ENCODE results near the gene ODAD4.

The ODAD4 gene

GRCh38 chr17:41973408-41973811 is 43.0 kb downstream of the ODAD4 start:
- DNase-seq: no peak

- no peak for DNase-seq
Observed at GRCh38 chr17:41974031-41974430, 43.6 kb downstream of the ODAD4 start.

DNA sequence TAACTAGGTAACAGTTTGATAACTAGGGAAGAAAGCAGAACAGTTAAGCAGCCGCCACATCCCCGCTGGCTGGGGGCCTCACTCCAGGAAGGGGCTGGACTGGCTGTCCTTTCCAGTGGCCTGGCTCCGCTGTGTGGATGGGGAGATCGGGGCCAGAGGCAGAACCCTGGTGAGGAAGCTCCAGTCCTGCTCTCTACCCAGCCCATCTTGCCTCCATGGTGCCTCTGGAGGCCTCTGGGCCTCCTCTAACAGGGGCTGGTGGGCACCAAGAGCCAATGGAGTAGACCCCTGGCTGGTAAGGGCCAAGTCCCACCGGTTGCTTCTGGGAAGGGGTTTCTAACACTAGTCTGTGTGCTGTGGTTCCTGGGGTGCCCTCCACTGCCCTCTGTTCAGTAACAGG is 44.2 kb downstream of the ODAD4 start:
- no peak for DNase-seq

- no peak for DNase-seq
Observed at GRCh38 chr17:41975099-41976083, 45.0 kb downstream of the ODAD4 start.

- DNase-seq: no peak
Observed at GRCh38 chr17:41976142-41976768, 45.8 kb downstream of the ODAD4 start.

DNA sequence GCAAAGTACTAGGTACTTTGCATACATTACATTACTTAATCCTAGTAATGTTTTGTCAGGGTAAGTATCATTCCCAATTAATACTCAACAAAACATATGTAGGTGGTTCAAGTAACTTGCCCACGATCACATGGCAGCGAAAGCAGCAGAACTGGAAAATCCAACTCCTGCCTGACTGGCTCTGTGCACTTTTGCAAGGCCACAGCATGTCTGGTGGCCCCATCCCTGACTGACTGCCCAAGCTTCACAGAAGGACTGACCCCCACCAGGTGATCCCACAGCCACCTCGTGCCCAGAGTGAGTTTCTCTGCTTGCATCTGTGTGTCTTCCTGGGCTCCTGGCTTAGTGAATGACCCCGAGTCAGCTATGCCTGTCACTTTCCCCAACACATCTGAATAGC is 47.6 kb downstream of the ODAD4 start:
- DNase-seq: no peak

GRCh38 chr17:41982026-41982760 is 51.8 kb downstream of the ODAD4 start:
- no peak for DNase-seq

GRCh38 chr17:41984454-41984853 is 54.0 kb downstream of the ODAD4 start:
- no peak for DNase-seq

DNA sequence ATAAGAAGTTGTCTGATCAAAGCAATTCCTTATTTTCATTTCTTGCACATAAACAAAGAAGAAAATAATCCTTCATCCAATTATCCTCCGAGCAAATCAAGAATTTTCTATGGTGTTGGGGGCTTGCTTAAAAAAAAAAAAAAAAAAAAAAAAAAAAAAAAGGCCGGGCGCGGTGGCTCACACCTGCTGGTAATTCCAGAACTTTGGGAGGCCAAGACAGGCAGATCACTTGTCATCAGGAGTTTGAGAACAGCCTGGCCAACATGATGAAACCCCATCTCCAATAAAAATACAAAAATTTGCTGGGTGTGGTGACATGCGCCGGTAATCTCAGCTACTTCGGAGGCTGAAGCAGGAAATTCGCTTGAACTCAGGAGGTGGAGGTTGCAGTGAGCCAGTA is 55.5 kb downstream of the ODAD4 start:
- DNase-seq: no peak

DNA sequence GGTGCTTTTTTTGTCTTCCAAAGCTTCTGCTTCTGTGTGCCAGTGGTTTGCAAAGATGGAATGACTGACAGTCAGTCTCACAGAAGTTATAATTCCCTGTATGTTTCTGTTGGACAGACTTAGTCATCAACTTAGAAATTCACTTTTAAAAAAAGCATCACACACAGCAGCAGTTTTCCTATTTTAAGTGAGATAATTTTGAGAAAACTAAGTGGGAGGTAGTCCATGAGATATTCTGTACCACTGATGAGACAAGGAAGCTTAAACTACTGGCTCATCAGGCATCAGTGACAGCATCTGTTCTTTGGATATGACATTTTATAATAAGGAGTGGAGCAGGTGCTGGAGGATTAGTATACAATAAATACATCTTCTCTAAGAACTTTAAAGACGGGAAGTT is 56.2 kb downstream of the ODAD4 start:
- DNase-seq: no peak

GRCh38 chr17:41987642-41988041 is 57.2 kb downstream of the ODAD4 start:
- no peak for DNase-seq

- no peak for DNase-seq
Observed at GRCh38 chr17:41988418-41988817, 58.0 kb downstream of the ODAD4 start.

DNA sequence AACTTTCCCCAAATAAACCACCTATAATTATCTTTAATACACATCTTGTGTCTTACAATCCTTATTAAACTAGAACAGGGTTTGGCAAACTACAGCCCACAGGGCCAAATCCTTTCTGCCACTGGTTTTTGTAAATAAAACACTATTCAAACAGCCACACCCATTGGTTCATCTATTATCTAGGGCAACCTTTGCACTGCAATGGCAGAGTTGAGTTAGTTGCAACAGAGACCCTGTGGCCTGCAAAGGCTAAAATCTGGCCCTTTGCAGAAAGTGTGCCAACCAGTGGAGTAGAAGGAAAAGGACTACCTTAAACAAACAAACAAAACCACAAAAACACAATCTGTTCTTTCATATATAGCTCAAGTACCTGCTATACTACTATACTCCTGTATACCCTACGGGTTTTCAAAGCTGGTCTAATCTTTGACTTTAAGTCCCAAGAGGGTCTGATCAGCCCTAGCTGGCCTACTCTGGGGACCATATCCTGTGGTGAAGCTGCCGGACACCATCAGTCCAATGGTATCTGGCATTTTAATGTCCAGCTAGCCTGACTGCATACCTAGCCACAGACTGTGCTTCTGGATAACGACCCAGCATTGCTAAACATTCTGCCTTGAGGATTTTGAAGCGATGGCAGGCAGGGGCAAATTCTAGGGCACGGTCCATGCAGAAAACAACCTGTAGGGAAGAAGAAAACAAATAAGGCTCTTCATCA is 59.4 kb downstream of the ODAD4 start:
- DNase-seq: no peak

DNA sequence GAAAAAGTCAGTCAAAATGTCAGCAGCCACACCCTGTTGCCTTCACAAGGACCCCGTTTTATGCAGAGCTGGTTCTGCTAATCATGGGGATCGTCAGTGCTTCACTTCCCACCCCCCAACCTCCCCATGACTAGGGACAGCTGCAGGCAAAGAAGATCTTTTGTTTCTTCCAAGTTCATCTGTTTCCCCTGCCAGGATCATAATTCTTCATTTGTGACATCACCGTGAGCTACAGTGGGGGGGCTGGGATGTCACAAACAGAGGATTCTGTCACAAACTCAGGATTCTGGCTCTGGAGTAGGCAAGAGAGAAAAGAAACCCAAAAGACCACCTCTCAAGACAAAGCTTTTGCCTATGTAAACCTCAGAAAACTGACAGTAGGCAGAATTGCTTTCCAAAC is 62.2 kb downstream of the ODAD4 start:
- no peak for DNase-seq

DNA sequence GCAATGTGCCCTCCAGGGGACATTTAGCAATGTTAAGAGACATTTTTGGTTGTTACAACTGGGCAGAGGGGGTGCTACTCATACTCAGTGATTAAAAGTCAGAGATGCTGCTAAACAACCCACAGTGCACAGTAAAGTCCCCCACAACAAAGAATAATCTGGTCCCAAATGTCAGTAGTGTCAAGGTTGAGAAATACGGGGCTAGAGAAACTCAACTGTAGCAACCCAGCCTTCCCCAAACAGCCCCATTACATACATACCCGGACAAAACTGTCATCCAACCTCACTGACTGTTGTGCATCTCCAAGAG is 66.4 kb downstream of the ODAD4 start:
- no peak for DNase-seq

DNA sequence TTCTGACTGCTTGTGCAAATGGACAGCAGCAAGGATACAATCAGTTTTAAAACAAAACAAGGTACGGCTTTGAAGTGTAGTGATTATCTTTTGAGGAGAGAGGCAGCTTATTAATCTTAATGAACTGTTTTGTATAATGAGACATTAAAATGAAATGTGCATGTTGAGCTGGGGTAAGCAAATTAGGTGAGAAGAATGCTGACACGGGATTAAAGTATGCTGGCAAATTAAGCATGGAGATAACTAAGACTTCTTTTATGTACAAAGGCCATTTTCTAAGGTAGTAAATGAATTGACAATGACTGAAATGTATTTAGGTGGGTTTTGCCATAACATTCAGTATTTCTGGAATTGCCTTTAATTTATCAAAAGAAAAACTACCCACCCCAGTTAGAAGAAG is 68.1 kb downstream of the ODAD4 start:
- no peak for DNase-seq

DNA sequence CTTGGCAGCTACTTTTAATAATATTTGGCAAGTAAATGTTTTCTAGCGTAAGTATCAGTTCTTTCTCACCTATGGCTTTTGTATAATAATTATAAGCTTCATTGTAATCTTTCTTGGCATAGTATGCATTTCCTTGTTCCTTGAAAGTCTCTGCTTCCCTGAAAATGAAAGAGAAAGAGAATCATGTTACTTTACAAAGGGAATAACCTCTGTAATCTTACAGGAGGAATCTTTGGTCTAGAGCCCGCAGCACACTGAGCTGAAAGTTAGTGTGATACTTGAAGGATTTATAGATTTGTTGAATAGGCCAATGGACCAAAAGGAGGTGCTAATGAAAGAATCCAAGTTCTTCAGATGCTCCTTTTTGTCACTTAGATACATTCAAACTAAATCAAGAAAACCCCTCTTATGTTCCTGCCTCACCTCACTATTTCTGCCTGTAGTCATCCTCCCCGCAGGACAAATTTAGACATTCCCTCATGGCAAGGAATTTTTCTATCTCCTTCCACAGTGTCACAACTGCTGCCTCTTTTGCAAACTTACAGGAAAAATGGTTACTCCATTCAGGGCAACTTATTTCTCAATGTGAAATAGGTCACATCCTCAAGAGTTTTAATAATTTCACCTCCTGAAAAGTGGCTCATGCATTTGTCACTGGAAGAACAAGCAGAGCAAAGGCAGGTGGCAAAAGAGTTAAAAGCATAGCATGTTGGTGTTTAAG is 70.2 kb downstream of the ODAD4 start:
- no peak for DNase-seq

- no peak for DNase-seq
Observed at GRCh38 chr17:42001729-42002128, 71.3 kb downstream of the ODAD4 start.

GRCh38 chr17:42002175-42002791 is 71.9 kb downstream of the ODAD4 start:
- no peak for DNase-seq

DNA sequence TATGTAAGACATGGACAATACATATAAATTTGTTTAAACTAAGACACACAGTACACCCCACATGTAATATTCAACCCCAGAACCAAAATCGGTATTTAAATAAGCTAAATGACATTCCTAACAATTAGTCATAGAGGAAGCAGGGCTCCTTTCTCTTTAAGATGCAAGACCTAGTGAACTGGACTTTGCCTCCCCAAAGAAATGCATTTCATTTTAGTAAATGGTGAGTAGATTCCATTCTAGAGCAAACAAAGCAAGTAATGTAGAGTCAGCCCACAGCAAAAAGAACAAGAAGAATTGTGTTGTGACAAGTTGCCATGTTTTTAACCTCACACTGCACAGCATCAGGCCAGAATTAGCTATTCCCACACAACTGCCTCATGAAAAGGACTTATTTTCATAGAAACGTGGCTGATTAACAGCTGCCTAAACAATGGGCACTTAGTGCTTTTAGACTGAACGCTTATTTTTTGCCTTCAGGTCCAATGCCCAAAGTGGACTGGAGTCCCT is 72.4 kb downstream of the ODAD4 start:
- DNase-seq: no peak

DNA sequence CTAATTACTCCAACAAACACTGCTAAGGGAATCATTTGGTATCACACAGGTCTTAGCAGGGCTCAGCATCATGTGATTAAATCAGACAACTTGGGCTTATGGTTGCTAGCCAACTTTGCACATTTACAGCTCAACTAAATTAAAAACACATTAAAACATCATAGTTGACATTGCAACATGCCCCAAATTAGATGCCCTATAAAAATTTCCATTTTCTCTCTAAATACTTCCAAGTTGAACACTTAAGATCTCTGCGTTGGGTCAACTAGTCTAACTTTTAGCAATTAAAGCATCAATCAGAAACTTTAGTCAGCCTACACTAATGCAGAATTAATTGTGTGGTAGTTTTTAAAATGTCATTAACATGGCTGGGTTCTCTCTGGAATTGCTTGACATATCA is 74.7 kb downstream of the ODAD4 start:
- DNase-seq: no peak

- no peak for DNase-seq
Observed at GRCh38 chr17:42009170-42009569, 78.8 kb downstream of the ODAD4 start.
